GM21723 (cell line): Measurements from ENCODE around the gene HSPA2.
"Not testable (repeated sequence)": the region's sequence is repeated elsewhere in the genome, so short reads cannot be mapped to it uniquely, and the experiment has no call there.

Experiments used
- ATAC-seq: cut with Tn5 transposase; IDR thresholded peaks from one replicate; pipeline ENCODE4 v1.9.1; 2021; ENCODE audit warnings: mild to moderate bottlenecking, moderate library complexity; ENCODE audit not compliant: unreplicated experiment

Gene HSPA2

GRCh38 chr14:64558216-64558615 lies 17.7 kb downstream of the HSPA2 start:
- ATAC-seq, result not testable (repeated sequence)

- no peak for ATAC-seq
These were observed 21.1 kb downstream of the HSPA2 start for GRCh38 chr14:64561631-64562030.

- ATAC-seq, result no peak
These were observed 21.9 kb downstream of the HSPA2 start for GRCh38 chr14:64562436-64562835.

- no peak for ATAC-seq
These were observed 23.2 kb downstream of the HSPA2 start for GRCh38 chr14:64563696-64564095.

GRCh38 chr14:64566651-64567122 lies 26.1 kb downstream of the HSPA2 start:
- no peak for ATAC-seq

GRCh38 chr14:64569138-64569631 lies 28.6 kb downstream of the HSPA2 start:
- no peak for ATAC-seq

GRCh38 chr14:64569646-64570045 lies 29.1 kb downstream of the HSPA2 start:
- ATAC-seq, result not testable (repeated sequence)

GRCh38 chr14:64572386-64573104 lies 32.0 kb downstream of the HSPA2 start:
- no peak for ATAC-seq

GRCh38 chr14:64573109-64573508 lies 32.6 kb downstream of the HSPA2 start:
- ATAC-seq, result no peak

- ATAC-seq, result no peak
These were observed 34.0 kb downstream of the HSPA2 start for GRCh38 chr14:64574371-64575107.

GRCh38 chr14:64577211-64577610 lies 36.7 kb downstream of the HSPA2 start:
- no peak for ATAC-seq

- ATAC-seq, result no peak
These were observed 39.9 kb downstream of the HSPA2 start for GRCh38 chr14:64580467-64580866.

GRCh38 chr14:64581363-64581762 lies 40.8 kb downstream of the HSPA2 start:
- ATAC-seq, result no peak

- no peak for ATAC-seq
These were observed 41.3 kb downstream of the HSPA2 start for GRCh38 chr14:64581817-64582216.

- ATAC-seq, result no peak
These were observed 43.6 kb downstream of the HSPA2 start for GRCh38 chr14:64584190-64584589.

GRCh38 chr14:64591809-64592208 lies 51.3 kb downstream of the HSPA2 start:
- ATAC-seq, result no peak
